Mesothelial cell of epicardium (in vitro differentiated cells): ENCODE results near the gene HPDL. TPM values are rescaled to one million over a fixed set of nuclear protein-coding genes. Genes with fewer than 3 reads are reported as not detected.

ENCODE experiments used
- DNase-seq, 2 experiments: peaks; one replicate each; pipeline ENCODE4 v3.0.0; 2021; ENCODE audit warnings: low spot score in 2 of 2; ENCODE audit not compliant: unreplicated experiment in 2 of 2
- H3K27ac Mint-ChIP-seq: 2 replicates; pipeline ENCODE4 v1.8.0; 2021; ENCODE audit warnings: mixed read lengths
- H3K27me3 Mint-ChIP-seq: 2 replicates; pipeline ENCODE4 v1.8.0; 2021; ENCODE audit warnings: low read depth, mixed read lengths
- H3K36me3 Mint-ChIP-seq: 2 replicates; pipeline ENCODE4 v1.8.0; 2021; ENCODE audit warnings: mixed read lengths
- H3K4me1 Mint-ChIP-seq: 2 replicates; pipeline ENCODE4 v1.8.0; 2021; ENCODE audit warnings: mixed read lengths
- H3K4me3 Mint-ChIP-seq: 2 replicates; pipeline ENCODE4 v1.8.0; 2021; ENCODE audit warnings: mild to moderate bottlenecking, moderate library complexity, mixed read lengths
- H3K9me3 Mint-ChIP-seq: 2 replicates; pipeline ENCODE4 v1.8.0; 2021; ENCODE audit warnings: mixed read lengths
- CTCF ChIP-seq: fragments of 200-600 bp; sonication (generic); IDR thresholded peaks from one replicate; pipeline ENCODE4 v1.5.0; 2021; ENCODE audit warnings: antibody characterized with exemption; ENCODE audit not compliant: unreplicated experiment
- total RNA-seq: library from RNA; stranded (reverse); gene quantifications from 3 replicates; pipeline ENCODE4 v1.2.1, GENCODE V29; 2021

HPDL gene
- total RNA-seq, 1 donor from 2014 or later: 2.1 TPM

DNA sequence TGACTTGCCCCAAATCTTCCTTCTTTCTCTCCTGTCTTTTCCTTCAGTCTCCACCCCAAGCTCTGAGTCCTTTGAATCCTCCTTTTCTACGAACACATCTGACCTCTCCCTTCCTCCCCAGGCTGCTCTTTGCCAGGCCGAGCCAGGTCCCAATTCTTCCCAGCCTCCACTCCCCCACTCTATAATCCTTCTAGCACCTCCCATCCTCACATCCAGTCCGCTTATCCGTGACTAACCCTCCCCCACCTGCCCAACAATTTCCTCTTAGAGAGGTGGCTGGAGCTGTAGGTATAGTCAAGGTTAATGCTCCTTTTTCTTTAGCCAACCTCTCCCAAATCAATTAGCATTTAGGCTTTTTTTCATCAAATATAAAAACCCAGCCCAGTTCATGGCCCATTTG is 9.5 kb upstream of the HPDL start:
- Mint-ChIP-seq H3K27ac (no peak overlapping the region), H3K4me3 (no peak overlapping the region), H3K36me3 (no peaks in the 10 kb centered on the region), H3K9me3 (no peaks in the 10 kb centered on the region), H3K4me1 (no peaks in the 10 kb centered on the region), H3K27me3 (no peaks in the 10 kb centered on the region)
- no peak for TF ChIP-seq CTCF
- DNase-seq: no peak

DNA sequence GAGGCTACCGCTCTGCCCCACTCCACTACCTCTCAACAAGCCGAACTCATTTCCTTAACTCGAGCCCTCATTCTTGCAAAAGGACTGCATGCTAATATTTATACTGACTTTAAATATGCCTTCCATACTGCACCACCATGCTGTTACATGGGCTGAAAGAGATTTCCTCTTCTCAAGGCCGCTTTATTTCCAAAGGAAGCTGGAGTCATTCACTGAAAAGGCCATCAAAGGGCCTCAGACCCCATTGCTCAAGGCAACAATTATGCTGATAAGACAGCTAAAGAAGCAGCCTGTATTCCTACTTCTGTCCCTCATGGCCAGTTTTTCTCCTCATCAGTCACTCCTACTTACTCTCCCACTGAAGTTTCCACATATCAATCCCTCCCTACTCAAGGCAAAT is 6.9 kb upstream of the HPDL start:
- H3K4me3 Mint-ChIP-seq: no peak overlapping the region
- no peaks in the 10 kb centered on the region for H3K36me3 Mint-ChIP-seq
- TF ChIP-seq CTCF: no peak
- no peak for DNase-seq
- H3K4me1 Mint-ChIP-seq: no peaks in the 10 kb centered on the region
- H3K9me3 Mint-ChIP-seq: no peaks in the 10 kb centered on the region
- H3K27me3 Mint-ChIP-seq: no peaks in the 10 kb centered on the region
- H3K27ac Mint-ChIP-seq: no peak overlapping the region

- no peak for DNase-seq
- peaks cover 5% of the 10 kb centered on the region for H3K4me1 Mint-ChIP-seq
- no peak overlapping the region for H3K4me3 Mint-ChIP-seq
- H3K9me3 Mint-ChIP-seq: no peaks in the 10 kb centered on the region
- TF ChIP-seq CTCF: no peak
- H3K36me3 Mint-ChIP-seq: no peaks in the 10 kb centered on the region
- no peak overlapping the region for H3K27ac Mint-ChIP-seq
- no peaks in the 10 kb centered on the region for H3K27me3 Mint-ChIP-seq
Observed at GRCh38 chr1:45321444-45321843, 5.3 kb upstream of the HPDL start.

DNA sequence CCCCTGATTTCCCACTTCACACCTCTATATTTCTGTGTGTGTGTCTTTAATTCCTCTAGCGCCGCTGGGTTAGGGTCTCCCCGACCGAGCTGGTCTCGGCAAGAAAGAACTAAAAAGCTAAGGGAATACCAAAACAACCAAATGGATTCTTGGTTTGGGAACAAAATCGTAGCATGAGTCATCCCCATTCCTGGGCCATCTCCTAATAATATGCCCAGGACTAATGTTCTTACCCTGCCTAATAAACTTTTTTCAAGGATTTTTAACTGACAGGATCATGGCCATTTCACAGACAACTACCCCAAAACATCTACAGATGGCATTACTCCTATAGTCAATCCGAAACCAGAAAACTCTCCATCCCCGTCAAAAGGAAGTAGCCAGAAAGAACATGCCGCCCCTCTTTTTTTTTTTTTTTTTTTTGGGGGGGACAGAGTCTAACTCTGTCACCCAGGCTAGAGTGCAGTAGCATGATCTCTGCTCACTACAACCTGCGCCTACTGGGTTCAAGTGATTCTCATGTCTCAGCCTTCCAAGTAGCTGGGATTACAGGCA is 4.1 kb upstream of the HPDL start:
- H3K4me1 Mint-ChIP-seq: peaks cover 6% of the 10 kb centered on the region
- no peak overlapping the region for H3K4me3 Mint-ChIP-seq

GRCh38 chr1:45325851-45326506 is 716 bp upstream of the HPDL start:
- Mint-ChIP-seq H3K4me1 (peaks cover 22% of the 10 kb centered on the region), H3K27ac (no peak overlapping the region)
- DNase-seq: no peak

More for the DNA sequence above, 4.1 kb upstream of the HPDL start:
- Mint-ChIP-seq H3K9me3 (no peaks in the 10 kb centered on the region), H3K36me3 (no peaks in the 10 kb centered on the region), H3K27ac (no peak overlapping the region), H3K27me3 (no peaks in the 10 kb centered on the region)
- TF ChIP-seq CTCF: no peak
- DNase-seq: no peak

More at GRCh38 chr1:45325851-45326506, 716 bp upstream of the HPDL start:
- TF ChIP-seq CTCF: no peak
- Mint-ChIP-seq H3K9me3 (no peaks in the 10 kb centered on the region), H3K27me3 (no peaks in the 10 kb centered on the region), H3K4me3 (peak overlapping the region; percentile 72), H3K36me3 (peaks cover 7% of the 10 kb centered on the region)
